Activated B cell treated with CpG ODN at 0.5 μM for 24 hours (primary cell): Measurements from ENCODE around the gene USP47. TPM values are rescaled to one million over a fixed set of nuclear protein-coding genes. Genes with fewer than 3 reads are reported as not detected.
A peak's percentile ranks its signal among the peaks of the same experiment; 100 is the strongest.

ENCODE experiments used
- ATAC-seq: fragments of 200-7000 bp; cut with Tn5 transposase; one replicate; pipeline ENCODE4 v1.10.0; 2021; ENCODE audit warnings: low read depth, mild to moderate bottlenecking, moderate library complexity
- CTCF ChIA-PET: fragments of 350-600 bp; sonication (Branson Sonifier 250); formaldehyde crosslinking; loops from one replicate; lab custom pipeline; 2021; ENCODE audit warnings: antibody characterized with exemption; lab: Charles Lee
- POLR2A ChIA-PET: fragments of 350-600 bp; sonication (Branson Sonifier 250); formaldehyde crosslinking; loops from one replicate; lab custom pipeline; 2021; ENCODE audit warnings: antibody characterized with exemption; lab: Charles Lee
- DNase-seq: peaks from one replicate; pipeline ENCODE4 v3.0.0; 2022
- H3K27ac Mint-ChIP-seq: one replicate; pipeline ENCODE4 v1.8.0; 2020; ENCODE audit warnings: mixed read lengths
- H3K27me3 Mint-ChIP-seq: one replicate; pipeline ENCODE4 v1.8.0; 2021; ENCODE audit warnings: mixed read lengths
- H3K36me3 Mint-ChIP-seq: one replicate; pipeline ENCODE4 v1.8.0; 2021; ENCODE audit warnings: low read depth, mixed read lengths
- H3K4me1 Mint-ChIP-seq: one replicate; pipeline ENCODE4 v1.8.0; 2021; ENCODE audit warnings: mixed read lengths
- H3K4me3 Mint-ChIP-seq: one replicate; pipeline ENCODE4 v1.8.0; 2020; ENCODE audit warnings: mild to moderate bottlenecking, mixed read lengths
- H3K9me3 Mint-ChIP-seq: one replicate; pipeline ENCODE4 v1.8.0; 2020; ENCODE audit warnings: mixed read lengths
- intact Hi-C: fragments of 100-400 bp; cut with micrococcal nuclease; formaldehyde crosslinking; loops from one replicate; pipeline ENCODE4 v1.15.1; 2024
- total RNA-seq: library from RNA; stranded (reverse); gene quantifications from 2 replicates; pipeline ENCODE4 v1.2.3, GENCODE V29; 2022
- TF ChIP-seq, protein P1 (sequence below): fragments of 200-600 bp; IDR thresholded peaks from one replicate; pipeline ENCODE4 v1.8.0; 2022; ENCODE audit warnings: antibody characterized with exemption, mild to moderate bottlenecking

USP47 gene
- total RNA-seq, 1 donor from 2014 or later, result 48.5 TPM

DNA sequence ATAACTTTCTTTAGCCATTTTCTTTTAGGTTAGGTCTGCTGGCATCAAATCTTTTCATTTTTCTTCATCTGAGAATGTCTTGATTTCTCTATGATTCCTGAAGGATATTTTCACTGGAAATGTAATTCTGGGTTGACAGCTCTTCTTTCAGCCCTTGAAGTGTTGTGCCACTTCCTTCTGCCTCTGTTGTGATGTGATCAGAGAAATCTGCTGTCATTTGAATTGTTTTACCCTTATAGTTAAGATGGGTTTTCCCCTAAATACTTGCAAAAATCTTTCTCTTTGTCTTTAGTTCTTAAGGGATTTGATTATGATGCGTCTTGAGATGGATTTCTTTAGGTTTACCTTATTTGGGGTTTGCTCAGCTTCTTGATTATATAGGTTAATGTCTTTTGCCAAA lies 23.0 kb downstream of the USP47 start:
- CTCF ChIA-PET, result no interaction called here
- Mint-ChIP-seq H3K27me3 (no peaks in the 10 kb centered on the region), H3K4me3 (peak overlapping the region; percentile 4), H3K36me3 (peaks cover 11% of the 10 kb centered on the region), H3K9me3 (peaks cover 3% of the 10 kb centered on the region), H3K27ac (peak overlapping the region; percentile 33), H3K4me1 (peaks cover 61% of the 10 kb centered on the region)
- no peak for ATAC-seq
- intact Hi-C loops, result no loop called here
- TF ChIP-seq, protein P1, sequence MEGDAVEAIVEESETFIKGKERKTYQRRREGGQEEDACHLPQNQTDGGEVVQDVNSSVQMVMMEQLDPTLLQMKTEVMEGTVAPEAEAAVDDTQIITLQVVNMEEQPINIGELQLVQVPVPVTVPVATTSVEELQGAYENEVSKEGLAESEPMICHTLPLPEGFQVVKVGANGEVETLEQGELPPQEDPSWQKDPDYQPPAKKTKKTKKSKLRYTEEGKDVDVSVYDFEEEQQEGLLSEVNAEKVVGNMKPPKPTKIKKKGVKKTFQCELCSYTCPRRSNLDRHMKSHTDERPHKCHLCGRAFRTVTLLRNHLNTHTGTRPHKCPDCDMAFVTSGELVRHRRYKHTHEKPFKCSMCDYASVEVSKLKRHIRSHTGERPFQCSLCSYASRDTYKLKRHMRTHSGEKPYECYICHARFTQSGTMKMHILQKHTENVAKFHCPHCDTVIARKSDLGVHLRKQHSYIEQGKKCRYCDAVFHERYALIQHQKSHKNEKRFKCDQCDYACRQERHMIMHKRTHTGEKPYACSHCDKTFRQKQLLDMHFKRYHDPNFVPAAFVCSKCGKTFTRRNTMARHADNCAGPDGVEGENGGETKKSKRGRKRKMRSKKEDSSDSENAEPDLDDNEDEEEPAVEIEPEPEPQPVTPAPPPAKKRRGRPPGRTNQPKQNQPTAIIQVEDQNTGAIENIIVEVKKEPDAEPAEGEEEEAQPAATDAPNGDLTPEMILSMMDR, result no peak
- no peak for DNase-seq
- POLR2A ChIA-PET, result no interaction called here

DNA sequence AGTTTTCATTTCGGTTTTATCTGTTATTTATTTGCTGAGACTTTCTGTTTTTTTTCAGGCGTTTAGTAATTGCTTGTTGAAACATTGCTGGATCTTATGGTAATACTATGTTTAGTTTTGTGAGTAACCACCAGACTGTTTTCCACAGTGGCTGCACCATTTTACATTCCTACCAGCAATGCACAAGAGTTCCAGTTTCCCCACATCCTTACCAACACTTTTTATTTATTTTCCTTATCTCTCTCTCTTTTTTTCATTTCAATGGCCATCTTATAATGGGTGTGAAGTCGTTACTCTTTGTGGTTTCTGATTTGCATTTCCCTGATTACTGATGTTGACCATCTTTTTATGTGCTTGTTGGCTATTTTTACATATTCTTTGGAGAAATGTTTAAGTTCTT lies 23.7 kb downstream of the USP47 start:
- Mint-ChIP-seq H3K9me3 (peaks cover 3% of the 10 kb centered on the region), H3K36me3 (peaks cover 11% of the 10 kb centered on the region), H3K27ac (no peak overlapping the region), H3K27me3 (no peaks in the 10 kb centered on the region), H3K4me1 (peaks cover 64% of the 10 kb centered on the region), H3K4me3 (no peak overlapping the region)
- ChIA-PET CTCF (interaction anchor here (1.2 kb wide), 1 partner anchor 16 kb away, joined by 6 read pairs; no protein-coding TSS in a partner anchor), POLR2A (interaction anchor here (1.1 kb wide), 1 partner anchor 10 kb away, joined by 3 read pairs; no protein-coding TSS in a partner anchor)
- TF ChIP-seq, protein P1, result no peak
- ATAC-seq (no peak), DNase-seq (no peak)
- intact Hi-C loops, result no loop called here

GRCh38 chr11:11866203-11866602 lies 24.4 kb downstream of the USP47 start:
- intact Hi-C loops, result no loop called here
- H3K27ac Mint-ChIP-seq, result no peak overlapping the region
- peaks cover 9% of the 10 kb centered on the region for H3K36me3 Mint-ChIP-seq
- ChIA-PET POLR2A (interaction anchor here (0.6 to 1.1 kb wide), 2 partner anchors 9 to 12 kb away, joined by 3 to 4 read pairs; no protein-coding TSS in a partner anchor), CTCF (interaction anchor here (1.2 kb wide), 1 partner anchor 17 kb away, joined by 6 read pairs; no protein-coding TSS in a partner anchor)
- no peak overlapping the region for H3K4me3 Mint-ChIP-seq
- peaks cover 66% of the 10 kb centered on the region for H3K4me1 Mint-ChIP-seq
- ATAC-seq (no peak), DNase-seq (no peak)
- H3K27me3 Mint-ChIP-seq, result no peaks in the 10 kb centered on the region
- TF ChIP-seq, protein P1, result no peak
- H3K9me3 Mint-ChIP-seq, result peaks cover 3% of the 10 kb centered on the region

DNA sequence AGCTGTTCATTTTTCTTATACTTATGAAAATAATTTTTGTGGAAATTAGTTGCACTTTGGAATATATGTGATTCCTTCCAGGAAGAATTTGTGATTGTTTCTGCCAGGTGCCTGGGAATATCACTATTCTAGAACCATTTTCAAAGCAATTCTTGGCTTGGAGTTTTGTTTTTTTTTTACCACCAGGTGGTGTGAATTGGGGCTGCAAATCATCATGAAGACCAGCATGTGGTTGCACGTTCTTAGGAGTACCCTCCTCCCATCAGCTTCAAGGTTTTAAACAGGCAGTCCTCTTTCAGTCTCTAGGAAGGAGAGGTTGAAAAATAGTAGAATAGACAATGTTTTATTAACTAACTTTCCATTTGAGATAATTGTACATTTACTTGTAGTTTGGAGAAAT lies 25.9 kb downstream of the USP47 start:
- ChIA-PET CTCF (interaction anchor here (0.5 to 0.6 kb wide), 2 partner anchors 138 to 988 kb away, joined by 3 read pairs; no protein-coding TSS in a partner anchor), POLR2A (interaction anchor here (0.8 kb wide), 1 partner anchor 26 kb away, joined by 3 read pairs; the partner anchor contains the start of gene USP47)
- H3K4me1 Mint-ChIP-seq, result peaks cover 72% of the 10 kb centered on the region
- H3K4me3 Mint-ChIP-seq, result no peak overlapping the region
- TF ChIP-seq, protein P1, result no peak
- no peak for ATAC-seq
- peaks cover 3% of the 10 kb centered on the region for H3K9me3 Mint-ChIP-seq
- intact Hi-C loops, result no loop called here
- peaks cover 9% of the 10 kb centered on the region for H3K36me3 Mint-ChIP-seq
- DNase-seq, result no peak
- H3K27me3 Mint-ChIP-seq, result no peaks in the 10 kb centered on the region
- H3K27ac Mint-ChIP-seq, result no peak overlapping the region

GRCh38 chr11:11871991-11872401 lies 30.2 kb downstream of the USP47 start:
- peaks cover 50% of the 10 kb centered on the region for H3K4me1 Mint-ChIP-seq

More at GRCh38 chr11:11871991-11872401, 30.2 kb downstream of the USP47 start:
- H3K9me3 Mint-ChIP-seq, result peaks cover 2% of the 10 kb centered on the region
- TF ChIP-seq, protein P1, result no peak
- ChIA-PET POLR2A (interaction anchor here (1.2 kb wide), 1 partner anchor 29 kb away, joined by 4 read pairs; no protein-coding TSS in a partner anchor), CTCF (no interaction called here)
- peak overlapping the region; percentile 39 for H3K27ac Mint-ChIP-seq
- peaks cover 18% of the 10 kb centered on the region for H3K36me3 Mint-ChIP-seq
- H3K4me3 Mint-ChIP-seq, result peak overlapping the region; percentile 6
- H3K27me3 Mint-ChIP-seq, result no peaks in the 10 kb centered on the region
- ATAC-seq (peak; percentile 21), DNase-seq (no peak)
- intact Hi-C loops, result loop anchor here (1.0 to 2.0 kb wide), 2 partner anchors 12 to 13 kb away; no protein-coding TSS in a partner anchor
